Measurements from ENCODE around the gene TMEM41A.

Gene TMEM41A

GRCh38 chr3:185498503-185499396 is at the start of gene TMEM41A:
Gene TMEM41A (minus strand): TSS chr3:185499035. CDS start chr3:185498961, 74 bp downstream.
- peak; percentile 94 for DNase-seq

- no peak for DNase-seq
Measured at GRCh38 chr3:185540695-185541094, 41.9 kb upstream of the TMEM41A start.

GRCh38 chr3:185539934-185540333 is 41.1 kb upstream of the TMEM41A start:
- no peak for DNase-seq

GRCh38 chr3:185537369-185537970 is 38.6 kb upstream of the TMEM41A start:
- DNase-seq: no peak

DNA sequence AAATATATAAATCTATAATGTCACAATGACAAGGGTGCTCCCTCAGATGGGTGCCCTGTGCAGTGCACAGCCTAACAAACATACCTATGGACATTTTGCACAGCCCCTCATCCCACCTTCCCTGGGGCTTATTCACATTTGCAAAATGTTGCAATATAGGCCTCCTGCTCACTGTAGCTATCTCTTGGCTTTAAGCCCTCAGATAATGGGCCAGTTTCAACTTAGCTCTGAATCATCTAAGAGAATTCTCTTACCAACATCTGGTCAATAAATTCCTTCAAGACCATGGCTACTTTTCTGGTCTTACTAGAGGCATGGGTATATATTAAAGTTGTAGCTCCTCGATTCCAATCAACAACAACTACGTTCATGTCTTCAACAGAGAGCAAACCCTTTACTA is 35.7 kb upstream of the TMEM41A start:
- no peak for DNase-seq

DNA sequence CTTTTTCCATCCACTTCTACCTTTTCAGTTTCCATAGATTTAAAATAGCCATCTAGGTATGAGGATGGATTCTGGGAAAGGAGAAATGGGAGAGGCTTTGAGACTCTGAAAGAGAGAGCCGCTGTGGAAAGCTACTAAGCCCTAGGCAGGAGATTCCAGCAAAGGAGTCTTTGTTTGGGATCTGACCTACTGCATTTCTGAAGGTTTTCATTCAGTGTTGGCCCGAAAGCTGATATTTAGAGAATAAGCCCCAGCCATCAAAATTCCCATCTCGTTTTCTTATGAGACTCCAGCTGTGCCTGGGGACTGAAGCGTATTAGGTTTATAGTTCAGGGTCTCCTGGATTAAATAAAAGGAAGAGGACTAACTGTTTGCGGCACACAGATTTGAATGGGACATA is 34.1 kb upstream of the TMEM41A start:
- DNase-seq: peak; percentile 35

GRCh38 chr3:185530856-185531255 is 32.0 kb upstream of the TMEM41A start:
- no peak for DNase-seq

DNA sequence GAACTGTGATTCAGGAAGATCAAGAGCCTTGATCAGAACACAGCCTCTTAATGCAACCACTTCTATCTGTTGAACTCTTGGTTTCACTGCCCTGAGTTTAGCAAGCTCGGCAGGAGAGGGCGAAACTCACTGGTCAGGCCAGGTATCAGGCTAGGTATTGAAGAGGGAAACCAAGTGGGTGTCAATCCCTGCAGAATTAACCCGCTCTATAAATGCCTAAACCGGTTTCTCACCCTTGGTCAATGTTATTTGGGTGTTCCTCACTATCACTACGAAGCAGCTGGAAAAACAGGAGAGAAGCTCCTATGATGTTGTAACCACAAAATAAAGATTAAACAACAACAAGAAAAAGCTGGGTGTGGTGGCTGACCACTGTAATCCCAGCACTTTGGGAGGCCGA is 29.7 kb upstream of the TMEM41A start:
- no peak for DNase-seq

- no peak for DNase-seq
Measured at GRCh38 chr3:185527364-185527763, 28.5 kb upstream of the TMEM41A start.

DNA sequence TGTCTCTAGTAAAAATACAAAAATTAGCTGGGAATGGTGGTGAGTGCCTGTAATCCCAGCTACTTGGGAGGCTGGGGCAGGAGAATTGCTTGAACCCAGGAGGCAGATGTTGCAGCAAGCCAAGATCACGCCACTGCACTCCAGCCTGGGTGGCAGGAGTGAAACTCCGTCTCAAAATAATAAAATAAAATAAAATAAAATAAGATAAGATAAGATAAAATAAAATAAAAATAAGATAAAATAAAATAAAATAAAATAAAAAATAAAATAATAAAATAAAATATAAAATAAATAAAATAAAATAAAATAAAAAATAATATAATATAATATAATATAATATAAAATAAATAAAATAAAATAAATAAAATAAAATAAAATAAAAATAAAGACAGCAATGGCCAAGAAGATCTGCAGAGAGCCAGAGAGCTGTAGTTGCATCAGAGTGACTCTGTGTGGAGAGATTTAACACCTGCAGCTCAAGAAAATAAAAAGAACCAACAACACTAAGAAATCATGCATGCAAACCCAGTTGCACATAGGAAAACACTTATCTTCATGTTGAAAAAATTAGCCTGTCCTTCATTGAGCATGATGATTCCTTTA is 27.6 kb upstream of the TMEM41A start:
- DNase-seq: no peak

- DNase-seq: no peak
Measured at GRCh38 chr3:185521349-185522138, 22.7 kb upstream of the TMEM41A start.

- no peak for DNase-seq
Measured at GRCh38 chr3:185519021-185519420, 20.2 kb upstream of the TMEM41A start.

DNA sequence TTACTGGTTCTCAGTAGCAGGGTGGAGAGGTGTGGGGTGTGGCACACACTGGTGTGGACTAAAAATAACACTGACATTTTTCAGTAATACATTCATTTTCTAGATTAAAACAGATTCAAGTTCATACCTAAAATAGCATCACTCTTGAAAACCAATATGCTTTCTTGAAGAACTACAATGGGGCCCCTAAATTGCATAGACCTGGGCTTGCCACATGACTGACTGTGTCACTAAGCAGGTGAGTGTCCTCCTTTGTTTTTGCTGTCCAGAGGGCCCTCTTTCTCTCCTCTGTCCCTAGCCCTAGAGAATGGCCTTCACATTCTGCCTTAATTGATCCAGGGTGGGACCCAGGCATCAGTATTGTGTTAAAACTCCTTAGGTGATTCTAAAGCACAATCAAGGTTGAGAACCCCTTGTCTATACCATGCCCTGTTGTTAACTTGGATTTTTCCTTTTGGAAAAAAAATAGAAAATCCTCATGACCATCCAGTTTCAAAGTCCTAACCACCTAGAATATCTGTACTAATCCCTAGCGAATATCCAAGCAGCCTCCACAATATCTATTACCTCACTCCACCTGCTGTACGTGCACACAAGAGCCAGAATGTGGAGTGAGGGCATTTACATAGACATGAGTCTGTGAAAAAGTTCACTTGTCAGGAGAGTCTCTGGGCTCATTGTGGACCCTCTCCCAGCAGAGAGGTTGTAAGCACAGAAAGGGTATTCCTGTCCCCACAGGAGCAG is 18.7 kb upstream of the TMEM41A start:
- DNase-seq: no peak

- DNase-seq: no peak
Measured at GRCh38 chr3:185511711-185512110, 12.9 kb upstream of the TMEM41A start.

DNA sequence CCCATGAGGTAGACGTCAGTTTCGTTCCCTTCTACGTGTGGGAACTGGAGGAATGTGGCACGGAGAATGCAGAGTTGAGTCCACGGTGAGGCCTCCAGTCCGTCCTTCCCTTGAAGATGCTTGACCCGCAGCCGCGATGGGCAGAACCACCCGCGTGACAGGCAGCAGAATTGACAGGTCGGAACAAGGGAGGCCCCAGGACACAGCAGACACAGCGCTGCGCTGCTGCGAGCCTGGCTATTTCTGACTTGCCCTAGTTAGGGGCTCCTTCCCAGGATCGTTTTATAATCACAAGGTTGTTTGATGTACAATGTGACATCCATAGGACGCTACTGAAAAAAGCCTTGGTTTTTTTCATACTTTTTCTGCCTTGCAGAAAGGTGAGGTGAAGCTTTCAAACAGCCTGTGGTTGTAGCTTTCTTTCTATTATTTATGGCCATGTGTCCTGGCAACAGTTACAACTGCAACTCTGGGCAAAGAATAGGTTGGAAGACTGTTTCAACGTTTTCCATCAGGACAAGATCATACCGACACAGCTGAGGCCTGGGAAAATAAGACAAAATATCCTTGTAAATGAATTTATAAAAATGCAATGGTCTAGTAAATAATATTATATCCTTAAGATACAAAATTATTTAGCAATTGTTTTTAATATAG is 9.6 kb upstream of the TMEM41A start:
- no peak for DNase-seq

DNA sequence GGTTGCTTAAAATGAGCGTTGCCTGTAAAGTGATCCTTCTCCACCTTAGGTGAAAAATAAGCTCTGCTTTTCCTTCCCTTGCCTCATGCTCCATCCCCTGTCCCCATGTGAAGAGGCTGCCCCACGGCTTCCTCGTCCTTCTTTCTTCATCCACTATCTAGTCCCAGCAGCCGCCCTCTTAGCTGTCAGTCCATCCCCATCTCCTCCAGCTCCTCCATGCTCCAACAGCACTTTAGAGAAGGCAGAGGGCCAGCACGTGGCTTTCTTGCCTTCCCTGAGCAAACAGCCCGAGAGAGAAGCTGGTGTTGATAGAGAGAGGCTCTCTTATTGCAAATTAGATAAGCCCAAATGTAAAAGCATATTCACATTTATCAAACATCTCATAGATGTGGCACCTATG is 9.0 kb upstream of the TMEM41A start:
- no peak for DNase-seq

GRCh38 chr3:185504636-185505035 is 5.8 kb upstream of the TMEM41A start:
- DNase-seq: no peak

DNA sequence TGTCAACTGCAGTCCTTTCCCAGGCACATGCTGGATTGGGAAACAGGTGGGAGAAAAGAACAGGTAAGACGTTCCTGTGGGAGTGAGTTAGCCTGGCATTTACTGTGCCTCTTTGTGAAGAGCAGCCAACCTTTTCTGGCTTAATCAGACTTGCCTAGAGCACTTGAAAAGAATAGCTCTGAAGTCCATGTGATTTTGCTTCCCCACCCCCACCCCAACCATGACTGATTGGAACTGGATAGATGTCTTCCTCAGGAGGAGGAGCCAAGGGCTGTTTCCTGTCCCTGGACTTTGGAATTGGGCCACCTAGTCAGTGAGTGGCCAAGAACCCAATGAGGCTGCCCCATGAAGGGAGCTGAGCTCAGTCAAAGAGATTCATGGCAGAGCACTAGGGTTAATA is 4.7 kb upstream of the TMEM41A start:
- no peak for DNase-seq

DNA sequence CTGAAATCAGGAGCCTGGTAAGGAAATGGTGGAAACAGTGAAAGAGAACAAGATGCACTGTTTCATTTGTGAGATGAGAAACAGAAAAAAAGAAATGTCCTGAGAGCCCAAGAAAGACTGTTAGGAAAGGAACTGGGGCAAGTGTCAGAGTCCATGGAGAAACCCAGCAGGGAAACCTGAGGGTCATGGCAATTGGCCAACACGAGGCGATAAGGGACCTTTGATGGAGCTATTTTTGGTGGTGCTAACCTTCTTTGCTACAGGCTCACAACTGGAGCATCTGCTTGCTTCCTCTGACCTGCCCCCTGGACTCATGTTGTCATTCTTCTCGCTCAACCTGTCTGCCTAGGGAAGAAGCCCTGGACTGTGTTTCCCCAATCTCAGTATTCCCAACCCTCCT is 4.2 kb upstream of the TMEM41A start:
- DNase-seq: no peak

DNA sequence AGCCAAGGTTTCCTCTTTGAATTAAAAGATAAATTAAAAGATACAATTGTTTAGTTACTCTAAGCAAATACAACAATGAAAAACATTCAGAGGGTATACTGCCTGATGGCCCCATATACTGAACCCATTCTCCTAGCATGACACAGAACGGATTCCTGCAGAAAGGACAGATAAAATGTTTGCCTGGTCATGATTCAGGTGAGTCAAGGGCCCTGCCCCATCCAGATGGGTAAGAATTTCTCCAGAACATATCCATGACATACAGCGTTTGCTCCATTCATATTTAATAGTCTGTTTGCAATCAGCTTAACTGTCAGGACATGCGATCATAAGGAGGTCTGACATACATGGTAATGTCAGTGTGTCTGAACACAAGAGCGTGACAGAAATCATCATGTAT is 8.6 kb downstream of the TMEM41A start:
- no peak for DNase-seq

- DNase-seq: no peak
Measured at GRCh38 chr3:185489462-185489861, 9.4 kb downstream of the TMEM41A start.

GRCh38 chr3:185488465-185488864 is 10.4 kb downstream of the TMEM41A start:
- no peak for DNase-seq

All from midbrain (tissue), 1 donor.